Astrocyte of the cerebellum (primary cell): ENCODE results near the gene YES1.

Experiments
- DNase-seq: peaks from one replicate; pipeline ENCODE4 v3.0.0-alpha.2; 2011; ENCODE audit warnings: low read depth
- H3K4me3 ChIP-seq: 2 replicates; pipeline ENCODE4 v1.5.1; 2011; ENCODE audit warnings: mild to moderate bottlenecking, low read depth, low read length, moderate library complexity
- in situ Hi-C: cut with HindIII; loops from 2 replicates; pipeline ENCODE4 v1.10.0; 2017; ENCODE audit warnings: low sequenced_read_pairs
- TF ChIP-seq, protein P1 (sequence below): IDR thresholded peaks from 2 replicates; pipeline ENCODE4 v1.5.1; 2012; ENCODE audit warnings: low read length, low read depth, moderate library complexity, mild to moderate bottlenecking; ENCODE audit errors: missing control alignments

Gene YES1

GRCh38 chr18:811892-812375, at the start of gene YES1:
YES1 (minus strand) TSS chr18:812242; CDS start chr18:756827, 55,415 bp downstream.
- TF ChIP-seq, protein P1, sequence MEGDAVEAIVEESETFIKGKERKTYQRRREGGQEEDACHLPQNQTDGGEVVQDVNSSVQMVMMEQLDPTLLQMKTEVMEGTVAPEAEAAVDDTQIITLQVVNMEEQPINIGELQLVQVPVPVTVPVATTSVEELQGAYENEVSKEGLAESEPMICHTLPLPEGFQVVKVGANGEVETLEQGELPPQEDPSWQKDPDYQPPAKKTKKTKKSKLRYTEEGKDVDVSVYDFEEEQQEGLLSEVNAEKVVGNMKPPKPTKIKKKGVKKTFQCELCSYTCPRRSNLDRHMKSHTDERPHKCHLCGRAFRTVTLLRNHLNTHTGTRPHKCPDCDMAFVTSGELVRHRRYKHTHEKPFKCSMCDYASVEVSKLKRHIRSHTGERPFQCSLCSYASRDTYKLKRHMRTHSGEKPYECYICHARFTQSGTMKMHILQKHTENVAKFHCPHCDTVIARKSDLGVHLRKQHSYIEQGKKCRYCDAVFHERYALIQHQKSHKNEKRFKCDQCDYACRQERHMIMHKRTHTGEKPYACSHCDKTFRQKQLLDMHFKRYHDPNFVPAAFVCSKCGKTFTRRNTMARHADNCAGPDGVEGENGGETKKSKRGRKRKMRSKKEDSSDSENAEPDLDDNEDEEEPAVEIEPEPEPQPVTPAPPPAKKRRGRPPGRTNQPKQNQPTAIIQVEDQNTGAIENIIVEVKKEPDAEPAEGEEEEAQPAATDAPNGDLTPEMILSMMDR: no peak
- H3K4me3 ChIP-seq: peak within 1 kb of the TSS; percentile 97
- no peak for DNase-seq
- in situ Hi-C loops: no loop called here

DNA sequence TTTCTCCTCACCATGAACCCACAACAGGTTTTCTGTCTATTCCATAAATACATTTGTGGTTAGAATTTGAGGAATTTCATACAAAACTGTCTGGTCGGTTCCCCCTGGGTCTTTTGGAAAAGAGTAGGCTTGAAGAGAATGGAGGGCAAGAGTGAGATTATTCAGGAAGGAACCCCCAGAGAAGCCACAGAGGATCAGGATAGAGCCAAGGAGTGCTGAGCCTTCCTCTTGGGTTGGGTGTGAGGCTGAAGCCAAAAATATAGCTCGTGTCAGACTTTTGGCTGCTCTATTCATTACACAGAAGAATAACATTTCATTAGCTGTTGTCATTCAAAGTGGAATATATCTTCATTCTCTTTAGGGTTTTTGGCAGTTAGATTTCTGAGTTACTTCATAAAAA, 45.9 kb upstream of the YES1 start:
- peak; percentile 48 for DNase-seq
- TF ChIP-seq, protein P1: no peak
- no peak overlapping the region for H3K4me3 ChIP-seq
- in situ Hi-C loops: no loop called here

DNA sequence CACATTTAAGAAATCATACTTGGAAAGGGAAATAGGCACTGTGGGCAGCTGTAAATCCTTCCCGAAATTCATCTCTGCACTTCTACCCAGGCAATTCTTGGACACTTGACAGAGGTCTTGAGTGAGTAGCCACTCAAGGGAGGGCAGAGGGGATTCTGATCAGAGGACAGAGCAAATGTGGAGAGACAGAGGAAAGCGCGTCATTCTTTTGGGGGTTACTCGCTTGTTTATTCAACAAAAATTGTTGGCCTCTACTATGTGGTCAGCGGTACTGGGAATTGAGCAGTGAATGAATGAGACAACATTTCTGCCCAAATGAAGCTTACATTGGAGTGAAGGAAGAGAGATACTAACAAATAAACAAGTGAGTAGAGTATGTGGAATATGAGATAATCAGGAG, 41.4 kb upstream of the YES1 start:
- TF ChIP-seq, protein P1: no peak
- in situ Hi-C loops: no loop called here
- DNase-seq: no peak
- no peak overlapping the region for H3K4me3 ChIP-seq

DNA sequence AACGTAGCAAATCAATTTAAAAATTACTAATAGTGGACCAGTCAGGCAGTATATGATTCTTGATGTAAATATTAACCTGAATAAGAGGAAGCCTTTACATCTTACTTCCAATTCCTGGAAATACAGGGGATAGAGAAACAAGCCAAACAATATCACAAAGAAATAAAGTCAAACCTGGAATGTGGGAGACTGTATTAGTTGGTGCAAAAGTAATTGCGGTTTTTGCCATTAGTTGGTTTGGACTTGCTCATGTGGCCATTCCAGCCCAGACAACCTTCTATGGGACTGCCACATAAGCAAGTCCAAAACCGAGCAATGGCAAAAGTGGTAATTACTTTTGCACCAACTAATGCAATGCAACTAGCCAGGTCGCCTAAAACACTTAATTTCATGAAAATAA, 38.9 kb upstream of the YES1 start:
- H3K4me3 ChIP-seq: no peak overlapping the region
- TF ChIP-seq, protein P1: no peak
- no peak for DNase-seq
- in situ Hi-C loops: no loop called here

DNA sequence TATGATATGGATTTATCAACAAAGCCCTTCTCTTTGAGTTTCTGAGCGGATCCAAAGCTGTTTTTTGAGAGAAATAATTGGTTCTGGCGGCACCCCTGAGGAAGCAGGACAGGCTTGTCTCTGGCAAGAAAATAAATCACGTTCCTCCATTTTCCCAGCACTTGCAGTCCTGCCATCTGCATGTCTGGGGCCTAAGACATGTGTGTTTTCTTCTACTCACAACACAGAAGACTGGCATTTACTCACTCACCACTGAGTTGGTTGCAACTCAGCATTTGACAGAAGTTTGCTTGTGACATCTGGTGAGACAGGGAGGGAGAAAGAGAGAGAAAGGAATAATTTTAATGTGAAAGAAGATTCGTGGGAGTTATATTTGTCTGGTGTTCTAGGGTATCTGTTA, 37.0 kb upstream of the YES1 start:
- no peak for DNase-seq
- TF ChIP-seq, protein P1: no peak
- in situ Hi-C loops: no loop called here
- no peak overlapping the region for H3K4me3 ChIP-seq

DNA sequence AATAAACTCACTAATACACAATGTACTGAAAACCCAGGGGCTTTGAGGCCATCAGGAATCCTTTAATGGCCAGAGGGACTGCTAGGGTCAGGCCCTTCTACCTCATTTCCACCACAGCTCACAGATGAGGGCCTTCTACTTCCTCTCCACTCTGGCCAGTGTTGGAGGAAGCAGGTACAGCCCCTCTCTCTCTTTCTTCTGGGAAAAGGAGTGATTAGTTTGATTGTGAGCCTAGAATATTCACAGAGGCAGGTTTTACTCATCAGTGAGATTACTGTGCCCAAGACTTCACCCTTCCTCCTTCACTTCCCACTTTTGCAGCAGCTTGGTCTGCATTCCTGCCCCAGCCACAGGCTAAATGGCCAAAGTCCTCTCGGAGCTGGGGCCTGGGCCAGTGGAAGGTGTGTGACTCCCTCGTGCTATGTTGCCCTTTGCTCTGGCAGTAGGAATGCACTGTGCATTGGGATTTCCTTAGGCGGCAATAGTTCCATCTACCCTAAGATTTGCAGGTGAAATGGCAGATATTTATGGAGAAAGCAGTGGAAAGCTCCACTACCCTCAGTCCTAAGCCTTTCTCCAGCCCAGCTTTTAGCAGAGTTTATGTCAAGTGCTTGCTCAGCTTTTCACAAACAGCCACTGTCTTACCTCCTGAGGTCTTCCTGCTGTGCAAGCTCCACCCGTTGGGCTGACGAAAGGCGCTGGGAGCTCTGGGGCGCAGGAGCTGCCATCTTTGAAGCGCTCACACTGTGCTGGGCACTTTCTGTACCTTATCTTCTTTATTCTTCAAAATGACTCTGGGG, 36.2 kb upstream of the YES1 start:
- no peak for DNase-seq
- H3K4me3 ChIP-seq: no peak overlapping the region
- in situ Hi-C loops: no loop called here
- TF ChIP-seq, protein P1: no peak
